RWPE2 (cell line): ENCODE data around the gene DUOXA1.
"Not testable (repeated sequence)": the region's sequence is repeated elsewhere in the genome, so short reads cannot be mapped to it uniquely, and the experiment has no call there.

Experiments
- ATAC-seq: fragments of 200-7000 bp; cut with Tn5 transposase; 3 replicates; pipeline ENCODE4 v1.9.1; 2021; ENCODE audit warnings: low read depth
- DNase-seq: peaks from one replicate; pipeline ENCODE4 v3.0.0-alpha.2; 2020; ENCODE audit warnings: low spot score
- H3K27ac ChIP-seq: fragments of 450-650 bp; 2 replicates; pipeline ENCODE4 v1.5.1; 2017; ENCODE audit warnings: mild to moderate bottlenecking; ENCODE audit not compliant: poor library complexity, severe bottlenecking
- H3K27me3 ChIP-seq: fragments of 250-450 bp; sonication (Bioruptor Pico); 2 replicates; pipeline ENCODE4 v1.5.1; 2021; ENCODE audit warnings: mild to moderate bottlenecking, moderate library complexity; ENCODE audit not compliant: insufficient read depth, poor library complexity, severe bottlenecking
- H3K36me3 ChIP-seq: fragments of 250-450 bp; sonication (Bioruptor Pico); 2 replicates; pipeline ENCODE4 v1.5.1; 2020; ENCODE audit warnings: low read depth, mild to moderate bottlenecking, moderate library complexity
- H3K4me1 ChIP-seq: fragments of 250-450 bp; sonication (Bioruptor Pico); 2 replicates; pipeline ENCODE4 v1.5.1; 2021; ENCODE audit warnings: mild to moderate bottlenecking, moderate library complexity; ENCODE audit not compliant: insufficient read depth, poor library complexity, severe bottlenecking
- H3K4me3 ChIP-seq: fragments of 250-450 bp; sonication (Bioruptor Pico); 2 replicates; pipeline ENCODE4 v1.5.1; 2021; ENCODE audit warnings: mild to moderate bottlenecking, moderate library complexity; ENCODE audit not compliant: severe bottlenecking
- H3K9me3 ChIP-seq: fragments of 250-450 bp; sonication (Bioruptor Pico); 2 replicates; pipeline ENCODE4 v1.5.1; 2021; ENCODE audit warnings: mild to moderate bottlenecking, moderate library complexity; ENCODE audit not compliant: severe bottlenecking
- CTCF ChIP-seq: fragments of 450-650 bp; IDR thresholded peaks from one replicate; pipeline ENCODE4 v1.5.1; 2017; ENCODE audit warnings: mild to moderate bottlenecking, moderate library complexity; ENCODE audit not compliant: poor library complexity, severe bottlenecking

DUOXA1 gene

GRCh38 chr15:45137703-45138102, 8.0 kb upstream of the DUOXA1 start:
- H3K27me3 ChIP-seq = no peaks in the 10 kb centered on the region
- peaks cover 36% of the 10 kb centered on the region for H3K36me3 ChIP-seq
- no peak overlapping the region for H3K4me3 ChIP-seq
- H3K27ac ChIP-seq = no peak overlapping the region
- DNase-seq (no peak), ATAC-seq (no peak)
- no peak for TF ChIP-seq CTCF
- H3K4me1 ChIP-seq = no peaks in the 10 kb centered on the region
- no peaks in the 10 kb centered on the region for H3K9me3 ChIP-seq

- no peak for TF ChIP-seq CTCF
- DNase-seq (peak; percentile 51), ATAC-seq (no peak)
- H3K9me3 ChIP-seq = no peaks in the 10 kb centered on the region
- H3K36me3 ChIP-seq = peaks cover 29% of the 10 kb centered on the region
- H3K4me1 ChIP-seq = no peaks in the 10 kb centered on the region
- H3K4me3 ChIP-seq = no peak overlapping the region
- no peak overlapping the region for H3K27ac ChIP-seq
- H3K27me3 ChIP-seq = no peaks in the 10 kb centered on the region
These were observed 6.7 kb upstream of the DUOXA1 start for GRCh38 chr15:45136378-45136764.

GRCh38 chr15:45135705-45136377, 6.2 kb upstream of the DUOXA1 start:
- H3K4me3 ChIP-seq, H3K4me1 ChIP-seq, DNase-seq, H3K27ac ChIP-seq, ATAC-seq, H3K9me3 ChIP-seq, H3K27me3 ChIP-seq: not testable (repeated sequence)
- peaks cover 27% of the 10 kb centered on the region for H3K36me3 ChIP-seq

GRCh38 chr15:45134682-45135604, 5.3 kb upstream of the DUOXA1 start:
- H3K4me3 ChIP-seq = no peak overlapping the region
- peak; percentile 77 for DNase-seq

More at GRCh38 chr15:45134682-45135604, 5.3 kb upstream of the DUOXA1 start:
- H3K27me3 ChIP-seq = no peaks in the 10 kb centered on the region
- H3K4me1 ChIP-seq = no peaks in the 10 kb centered on the region
- H3K36me3 ChIP-seq = peaks cover 20% of the 10 kb centered on the region
- no peak for ATAC-seq
- H3K27ac ChIP-seq = no peak overlapping the region
- no peak for TF ChIP-seq CTCF
- no peaks in the 10 kb centered on the region for H3K9me3 ChIP-seq
